Fibroblast of lung (primary cell): Measurements from ENCODE around the gene CEP20. TPM values are rescaled to one million over a fixed set of nuclear protein-coding genes. Genes with fewer than 3 reads are reported as not detected.

Experiments
- DNase-seq, 2 donors: peaks; one replicate each; pipeline versions ENCODE4 v3.0.0 to v3.0.0-alpha.2; 2010; ENCODE audit warnings: low read depth in 2 of 2
- H2AFZ ChIP-seq: 2 replicates; pipeline ENCODE4 v1.5.1; 2012; ENCODE audit warnings: low read length, control low read depth, inconsistent platforms
- H3K27ac ChIP-seq: 2 replicates; pipeline ENCODE4 v1.5.1; 2011; ENCODE audit warnings: low read length, control low read depth; ENCODE audit not compliant: insufficient read depth
- H3K27me3 ChIP-seq: 2 replicates; pipeline ENCODE4 v1.5.1; 2011; ENCODE audit warnings: mild to moderate bottlenecking, low read length; ENCODE audit not compliant: control insufficient read depth, insufficient read depth
- H3K36me3 ChIP-seq: 2 replicates; pipeline ENCODE4 v1.5.1; 2011; ENCODE audit warnings: low read length; ENCODE audit not compliant: control insufficient read depth, insufficient read depth
- H3K4me1 ChIP-seq: 2 replicates; pipeline ENCODE4 v1.5.1; 2011; ENCODE audit warnings: low read length; ENCODE audit not compliant: control insufficient read depth, insufficient read depth; ENCODE audit errors: extremely low read depth
- H3K4me2 ChIP-seq: 2 replicates; pipeline ENCODE4 v1.5.1; 2011; ENCODE audit warnings: low read length, control low read depth; ENCODE audit not compliant: insufficient read depth; ENCODE audit errors: extremely low read depth
- H3K4me3 ChIP-seq, 4 experiments: fragments of 200-600 bp in 1 of 4; sonication (generic) in 1 of 4; replicated peaks in 1 of 4; 2 replicates each; pipeline ENCODE4 v1.5.1; 2011 to 2016; ENCODE audit warnings: low read length in 4 of 4, low read depth in 3 of 4, mild to moderate bottlenecking in 3 of 4, control low read depth in 2 of 4, inconsistent platforms in 1 of 4, mixed read lengths in 1 of 4; ENCODE audit not compliant: insufficient read depth in 1 of 4; ENCODE audit errors: control extremely low read depth in 1 of 4
- H3K79me2 ChIP-seq: 2 replicates; pipeline ENCODE4 v1.5.1; 2012; ENCODE audit warnings: mild to moderate bottlenecking, low read length, inconsistent platforms; ENCODE audit not compliant: control insufficient read depth, insufficient read depth
- H3K9ac ChIP-seq: 2 replicates; pipeline ENCODE4 v1.5.1; 2011; ENCODE audit warnings: mild to moderate bottlenecking, low read length, control low read depth; ENCODE audit not compliant: insufficient read depth
- H3K9me3 ChIP-seq: 2 replicates; pipeline ENCODE4 v1.5.1; 2012; ENCODE audit warnings: low read depth, low read length; ENCODE audit not compliant: control insufficient read depth, insufficient read depth
- H4K20me1 ChIP-seq: 2 replicates; pipeline ENCODE4 v1.5.1; 2011; ENCODE audit warnings: low read length; ENCODE audit not compliant: control insufficient read depth, insufficient read depth; ENCODE audit errors: extremely low read depth
- CTCF ChIP-seq, 2 donors: IDR thresholded peaks in 1 of 2; conservative IDR thresholded peaks in 1 of 2; 1 replicate in 1 of 2; 2 replicates in 1 of 2; pipeline ENCODE4 v1.5.1; 2011 to 2012; ENCODE audit warnings: low read length in 2 of 2, control low read depth in 1 of 2, inconsistent platforms in 1 of 2, low read depth in 1 of 2, mild to moderate bottlenecking in 1 of 2
- EZH2 ChIP-seq: IDR thresholded peaks from 2 replicates; pipeline ENCODE4 v1.5.1; 2012; ENCODE audit warnings: low read length, control low read depth, mild to moderate bottlenecking; ENCODE audit errors: missing control alignments
- polyA plus RNA-seq, 2 donors: library from polyadenylated mRNA; depleted of rRNA in 1 of 2; stranded (reverse) in 1 of 2; unstranded in 1 of 2; fragments of >200 nt; gene quantifications; 2 replicates each; pipeline ENCODE4 v1.2.1, GENCODE V29; 2011 to 2012; ENCODE audit warnings: missing spikeins in 1 of 2
- total RNA-seq: library from RNA; depleted of rRNA; stranded (reverse); fragments of >200 nt; gene quantifications from 2 replicates; pipeline ENCODE4 v1.2.1, GENCODE V29; 2014

Gene CEP20
- total and polyA plus RNA-seq, 2 donors (not counting 1 experiment from before 2014, with no cell fraction given), result 42.9 to 60.9 TPM

GRCh38 chr16:15832241-15832640, 56.2 kb downstream of the CEP20 start:
- H3K4me3 ChIP-seq, result no peak overlapping the region
- no peak for DNase-seq
- H3K9me3 ChIP-seq, result no peaks in the 10 kb centered on the region
- no peak overlapping the region for H3K4me2 ChIP-seq
- H3K27ac ChIP-seq, result no peak overlapping the region
- TF ChIP-seq CTCF (conservative IDR thresholded peaks at IDR 0.05 in 1 of 2, IDR thresholded peaks at IDR 0.05 in 1 of 2; ENCODE audit: low read depth in 1 of 2, low read length in 2 of 2), result no peak
- TF ChIP-seq EZH2, result no peak
- no peak overlapping the region for H3K9ac ChIP-seq
- no peak overlapping the region for H2AFZ ChIP-seq
- no peaks in the 10 kb centered on the region for H3K79me2 ChIP-seq
- no peaks in the 10 kb centered on the region for H4K20me1 ChIP-seq
- no peaks in the 10 kb centered on the region for H3K36me3 ChIP-seq
- no peaks in the 10 kb centered on the region for H3K27me3 ChIP-seq
- H3K4me1 ChIP-seq, result peaks cover 4% of the 10 kb centered on the region

GRCh38 chr16:15830832-15831451, 57.5 kb downstream of the CEP20 start:
- Histone ChIP-seq H3K27me3 (no peaks in the 10 kb centered on the region), H4K20me1 (no peaks in the 10 kb centered on the region), H3K9me3 (no peaks in the 10 kb centered on the region), H2AFZ (no peak overlapping the region), H3K27ac (no peak overlapping the region), H3K36me3 (no peaks in the 10 kb centered on the region), H3K9ac (no peak overlapping the region), H3K4me2 (no peak overlapping the region), H3K4me3 (no peak overlapping the region), H3K79me2 (no peaks in the 10 kb centered on the region), H3K4me1 (peaks cover 4% of the 10 kb centered on the region)
- DNase-seq, result no peak
- TF ChIP-seq EZH2 (no peak), CTCF (conservative IDR thresholded peaks at IDR 0.05 in 1 of 2, IDR thresholded peaks at IDR 0.05 in 1 of 2; ENCODE audit: low read depth in 1 of 2, low read length in 2 of 2) (no peak)

GRCh38 chr16:15829460-15829859, 58.9 kb downstream of the CEP20 start:
- DNase-seq, result peak; percentile 45 to 89
- Histone ChIP-seq H3K27ac (no peak overlapping the region), H3K27me3 (peaks cover 6% of the 10 kb centered on the region), H3K4me3 (no peak overlapping the region), H3K79me2 (no peaks in the 10 kb centered on the region), H3K9me3 (no peaks in the 10 kb centered on the region), H2AFZ (peak overlapping the region; percentile 44), H3K9ac (no peak overlapping the region), H3K4me1 (peaks cover 4% of the 10 kb centered on the region), H3K36me3 (no peaks in the 10 kb centered on the region), H3K4me2 (no peak overlapping the region), H4K20me1 (no peaks in the 10 kb centered on the region)
- no peak for TF ChIP-seq CTCF (conservative IDR thresholded peaks at IDR 0.05 in 1 of 2, IDR thresholded peaks at IDR 0.05 in 1 of 2; ENCODE audit: low read depth in 1 of 2, low read length in 2 of 2)
- no peak for TF ChIP-seq EZH2
